ENCODE data around the gene KATNBL1.

GRCh38 chr15:34132881-34133280, 77.0 kb downstream of the KATNBL1 start:
- TF ChIP-seq, protein P1, sequence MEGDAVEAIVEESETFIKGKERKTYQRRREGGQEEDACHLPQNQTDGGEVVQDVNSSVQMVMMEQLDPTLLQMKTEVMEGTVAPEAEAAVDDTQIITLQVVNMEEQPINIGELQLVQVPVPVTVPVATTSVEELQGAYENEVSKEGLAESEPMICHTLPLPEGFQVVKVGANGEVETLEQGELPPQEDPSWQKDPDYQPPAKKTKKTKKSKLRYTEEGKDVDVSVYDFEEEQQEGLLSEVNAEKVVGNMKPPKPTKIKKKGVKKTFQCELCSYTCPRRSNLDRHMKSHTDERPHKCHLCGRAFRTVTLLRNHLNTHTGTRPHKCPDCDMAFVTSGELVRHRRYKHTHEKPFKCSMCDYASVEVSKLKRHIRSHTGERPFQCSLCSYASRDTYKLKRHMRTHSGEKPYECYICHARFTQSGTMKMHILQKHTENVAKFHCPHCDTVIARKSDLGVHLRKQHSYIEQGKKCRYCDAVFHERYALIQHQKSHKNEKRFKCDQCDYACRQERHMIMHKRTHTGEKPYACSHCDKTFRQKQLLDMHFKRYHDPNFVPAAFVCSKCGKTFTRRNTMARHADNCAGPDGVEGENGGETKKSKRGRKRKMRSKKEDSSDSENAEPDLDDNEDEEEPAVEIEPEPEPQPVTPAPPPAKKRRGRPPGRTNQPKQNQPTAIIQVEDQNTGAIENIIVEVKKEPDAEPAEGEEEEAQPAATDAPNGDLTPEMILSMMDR (IDR thresholded peaks at IDR 0.05) = no peak
- no peak for TF ChIP-seq POLR2AphosphoS5 (IDR thresholded peaks at IDR 0.05)
- no peak for TF ChIP-seq EP300 (IDR thresholded peaks at IDR 0.05)
- TF ChIP-seq POLR2A (IDR thresholded peaks at IDR 0.05) = no peak

Measured in stomach (tissue), 4 donors.